ELR (cell line): ENCODE data around the gene CD59.

Source experiments
- DNase-seq: peaks from one replicate; pipeline ENCODE4 v3.0.0-alpha.2; 2015; ENCODE audit warnings: low read depth

CD59 gene, protein sequence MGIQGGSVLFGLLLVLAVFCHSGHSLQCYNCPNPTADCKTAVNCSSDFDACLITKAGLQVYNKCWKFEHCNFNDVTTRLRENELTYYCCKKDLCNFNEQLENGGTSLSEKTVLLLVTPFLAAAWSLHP

GRCh38 chr11:33736148-33736812, at the start of gene CD59:
TSS of gene CD59 (minus strand) at chr11:33736423. CDS start at chr11:33722445, 13,978 bp downstream.
- peak; percentile 97 for DNase-seq

DNA sequence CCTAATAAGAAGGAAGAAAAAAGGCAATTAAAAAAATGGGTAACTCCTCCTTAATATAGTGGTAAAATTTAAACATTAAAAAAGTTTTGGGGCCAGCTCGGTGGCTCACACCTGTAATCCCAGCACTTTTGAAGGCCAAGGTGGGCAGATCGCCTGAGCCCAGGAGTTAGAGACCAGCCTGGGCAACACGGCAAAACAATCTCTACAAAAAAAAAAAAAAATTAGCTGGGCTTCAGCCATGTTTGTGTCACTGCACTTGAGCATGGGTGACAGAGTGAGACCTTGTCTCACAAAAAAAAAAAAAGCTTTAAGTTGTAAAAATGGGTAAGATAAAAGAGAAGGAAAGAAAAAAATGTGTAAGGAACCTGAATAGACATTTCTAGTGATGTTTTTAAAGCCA, 49.4 kb upstream of the CD59 start:
- no peak for DNase-seq

DNA sequence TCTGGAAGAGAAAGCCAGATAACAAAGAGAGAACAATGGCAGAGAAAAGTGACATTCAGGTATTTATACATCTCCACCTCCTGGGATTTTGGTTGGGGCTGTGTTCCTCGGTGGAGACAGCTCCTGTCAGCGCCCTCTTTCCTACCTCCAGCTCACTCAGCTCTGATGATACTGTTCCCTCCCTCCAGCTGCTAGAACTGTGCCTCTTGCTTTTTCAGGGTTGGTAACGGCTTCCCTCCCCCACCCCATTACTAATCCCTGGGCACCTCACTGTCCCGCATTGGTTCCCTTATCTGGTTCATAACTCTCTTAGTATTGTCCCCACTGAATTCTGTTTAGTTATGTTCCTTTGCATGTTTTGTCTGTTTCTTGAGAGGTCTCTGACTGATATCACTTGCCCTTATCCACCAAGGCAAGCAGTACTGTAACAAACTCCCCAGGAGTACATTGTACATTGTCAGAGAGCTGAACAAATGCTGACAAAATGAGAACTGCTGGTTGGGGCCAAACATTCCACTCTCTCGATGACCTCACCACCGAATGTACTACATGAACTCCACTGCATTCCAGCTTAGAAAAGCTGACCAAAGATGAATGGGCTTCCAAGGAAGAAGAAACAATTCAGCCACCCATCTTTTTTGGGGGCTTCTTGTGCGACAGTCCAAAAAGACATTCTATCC, 43.8 kb upstream of the CD59 start:
- peak; percentile 69 for DNase-seq

DNA sequence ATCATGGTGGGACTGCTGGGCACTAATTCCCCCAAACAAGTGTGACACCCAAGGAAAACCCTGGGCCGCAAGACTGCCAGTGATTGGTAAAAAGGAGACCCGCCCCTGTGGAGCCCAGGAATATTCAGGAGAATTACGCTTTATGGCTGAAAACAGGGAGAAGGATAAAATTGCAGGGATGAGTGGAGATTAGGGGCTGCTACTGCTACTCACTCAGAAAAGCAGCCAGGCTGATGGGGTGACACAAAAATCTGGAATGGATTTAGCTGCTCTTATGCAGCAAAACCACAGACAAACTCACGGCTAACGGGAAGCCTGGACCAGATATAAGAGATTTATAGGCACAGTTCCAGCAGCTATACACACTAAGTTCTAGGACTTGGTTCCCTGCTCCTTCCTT, 42.5 kb upstream of the CD59 start:
- peak; percentile 40 for DNase-seq

GRCh38 chr11:33777906-33778305, 41.7 kb upstream of the CD59 start:
- DNase-seq: no peak

DNA sequence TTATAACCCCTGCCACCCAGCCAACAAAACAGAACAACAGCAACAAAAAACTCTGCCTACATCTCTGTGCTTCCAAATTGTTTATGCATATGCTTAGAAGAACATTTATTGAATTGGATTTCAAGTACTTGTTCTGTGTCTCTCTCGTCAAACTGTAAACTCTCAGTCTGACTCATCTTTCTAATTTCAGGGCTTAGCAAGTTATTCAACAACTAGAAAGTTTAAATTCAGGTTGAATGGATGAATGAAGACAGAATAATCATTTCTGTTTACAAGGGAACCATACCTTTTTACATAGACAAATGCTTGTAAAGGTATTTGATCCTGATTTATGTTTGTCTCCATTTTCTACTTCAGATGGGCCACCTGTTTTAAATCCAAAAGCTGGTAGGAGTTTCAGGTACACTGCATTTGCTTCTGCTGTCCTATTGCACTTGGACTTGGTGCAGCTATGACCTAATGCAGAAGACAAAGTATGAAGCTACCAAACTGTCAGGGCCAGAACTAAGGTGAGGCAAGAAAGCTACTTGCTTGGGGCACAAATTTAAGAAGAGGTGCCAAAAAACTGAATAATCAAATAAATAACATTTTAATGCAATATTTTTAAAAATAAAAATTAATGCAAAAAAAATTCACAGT, 39.7 kb upstream of the CD59 start:
- peak; percentile 21 for DNase-seq

- DNase-seq: no peak
These were observed 39.2 kb upstream of the CD59 start for GRCh38 chr11:33775467-33775807.

GRCh38 chr11:33774736-33775466, 38.7 kb upstream of the CD59 start:
- DNase-seq: no peak

- DNase-seq: peak; percentile 86
These were observed 37.9 kb upstream of the CD59 start, which contains the start of gene FBXO3 for GRCh38 chr11:33773987-33774735. TSS of gene FBXO3 (minus strand) at chr11:33774520. CDS start at chr11:33774497, 23 bp downstream.

DNA sequence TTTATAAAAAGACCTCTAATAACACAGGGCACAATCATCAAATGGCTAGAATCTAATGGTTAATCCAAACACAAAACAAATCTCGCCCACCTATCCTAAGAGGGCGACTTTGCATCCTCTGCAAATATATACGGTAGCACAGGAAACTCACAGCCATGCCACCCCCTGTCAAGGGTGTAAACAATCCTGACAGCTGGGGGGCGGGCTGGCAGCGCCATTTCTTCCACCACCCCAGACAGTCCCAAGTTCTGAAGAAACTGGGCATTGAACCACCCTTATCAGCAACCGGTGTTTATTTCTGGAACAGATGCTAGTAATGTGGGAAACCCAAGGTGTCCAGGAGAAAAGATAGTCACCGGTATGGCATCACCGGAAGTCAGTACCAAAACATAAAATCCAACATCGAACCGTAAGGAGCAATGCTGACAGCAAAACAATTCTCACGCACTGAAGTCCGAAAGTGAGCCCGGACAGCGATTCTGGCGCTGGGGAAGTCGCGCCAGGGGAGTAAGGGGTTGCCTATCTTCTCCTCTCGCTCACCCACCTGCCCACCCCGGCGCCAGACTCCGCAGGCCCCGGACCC, 37.3 kb upstream of the CD59 start:
- peak; percentile 58 for DNase-seq

- DNase-seq: no peak
These were observed 36.6 kb upstream of the CD59 start for GRCh38 chr11:33772870-33773269.

- peak; percentile 58 for DNase-seq
These were observed 36.1 kb upstream of the CD59 start for GRCh38 chr11:33772300-33772699.

GRCh38 chr11:33770236-33770635, 34.0 kb upstream of the CD59 start:
- DNase-seq: no peak

GRCh38 chr11:33769542-33769941, 33.3 kb upstream of the CD59 start:
- peak; percentile 56 for DNase-seq

DNA sequence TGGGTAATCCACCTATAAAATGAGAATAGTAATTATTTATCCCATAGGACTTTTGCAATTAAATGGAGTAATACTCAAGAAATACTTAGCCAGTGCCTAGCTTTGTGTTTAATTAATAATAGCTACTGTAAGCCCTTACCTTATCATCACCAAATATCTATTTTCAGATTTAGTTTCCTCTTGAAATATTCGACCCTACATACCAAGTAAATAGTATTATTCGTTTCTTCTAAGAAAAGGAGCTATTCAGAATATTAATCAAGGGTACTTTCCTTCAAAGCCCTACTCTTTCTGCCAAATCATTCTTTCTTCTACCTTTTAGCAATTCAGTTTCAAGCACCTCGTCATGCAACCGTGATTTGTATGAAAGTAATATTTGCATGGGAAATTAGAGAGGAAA, 31.4 kb upstream of the CD59 start:
- DNase-seq: no peak

GRCh38 chr11:33766085-33766484, 29.9 kb upstream of the CD59 start:
- DNase-seq: no peak

DNA sequence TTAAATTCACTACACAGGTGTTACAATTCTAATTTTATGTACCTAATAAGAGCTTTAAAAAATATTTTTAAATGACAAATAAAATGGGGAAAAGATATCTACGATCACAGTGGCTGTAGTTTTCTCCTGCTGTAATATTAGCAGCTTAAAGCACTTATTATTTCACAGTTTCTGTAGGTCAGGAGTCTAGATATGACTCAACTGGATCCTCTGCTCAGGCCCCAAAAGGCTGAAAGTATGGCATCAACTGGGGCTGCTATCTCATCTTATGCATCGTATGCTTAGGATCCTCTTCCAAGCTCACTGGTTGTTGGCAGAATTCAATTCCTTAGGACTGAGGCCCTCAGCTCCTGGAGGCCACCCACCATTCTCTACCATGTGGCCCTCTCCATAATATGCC, 25.2 kb upstream of the CD59 start:
- DNase-seq: no peak

DNA sequence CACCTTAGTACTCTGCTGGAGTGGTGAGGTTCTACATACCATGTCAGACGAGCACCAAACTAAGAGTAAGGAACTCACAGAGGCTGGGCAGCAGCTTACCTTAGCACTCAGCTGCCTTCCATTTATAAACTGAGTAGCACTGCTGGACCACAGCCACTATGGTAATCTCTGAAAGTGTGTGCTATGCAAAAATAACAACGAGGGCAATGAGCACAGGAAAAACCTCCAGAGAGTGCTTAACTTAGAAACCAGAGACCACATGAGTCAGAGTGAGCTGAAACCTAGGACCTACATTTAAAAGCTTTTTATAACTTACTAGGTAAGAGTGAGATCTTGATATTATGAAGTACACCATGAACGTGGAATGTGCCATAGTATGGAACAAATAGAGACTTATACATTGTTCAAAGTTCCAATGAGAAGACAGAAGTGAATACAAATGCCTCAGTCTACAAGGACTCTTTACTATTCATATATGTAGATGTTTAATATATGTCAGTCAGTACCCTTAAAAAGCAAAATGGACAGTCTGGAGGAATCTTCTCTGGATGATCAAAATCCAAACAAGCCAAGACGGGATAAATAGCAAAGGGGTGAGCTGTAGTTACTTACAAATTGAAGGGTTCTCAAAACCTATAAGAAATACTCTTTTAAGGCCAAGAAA, 17.2 kb upstream of the CD59 start:
- DNase-seq: peak; percentile 24

DNA sequence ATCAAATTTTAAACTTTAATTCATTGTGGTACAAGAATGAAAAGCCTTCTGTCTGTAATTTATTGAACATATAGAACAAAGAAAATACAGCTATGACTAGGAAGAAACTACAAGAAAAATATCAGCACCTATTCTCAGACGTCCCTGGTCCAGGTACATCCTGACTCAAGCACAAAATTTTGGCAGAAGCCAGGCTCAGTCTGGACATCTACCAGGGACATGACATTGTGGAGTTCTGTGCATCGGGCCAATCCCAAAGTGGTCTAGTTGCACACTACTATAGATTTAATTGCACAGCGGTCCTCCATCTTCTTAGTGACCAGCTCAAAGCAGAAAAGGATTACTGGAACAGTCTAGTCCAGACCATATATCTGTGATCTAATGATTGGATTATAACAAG, 15.7 kb upstream of the CD59 start:
- no peak for DNase-seq

GRCh38 chr11:33747979-33748378, 11.8 kb upstream of the CD59 start:
- no peak for DNase-seq

GRCh38 chr11:33743291-33743690, 7.1 kb upstream of the CD59 start:
- DNase-seq: no peak
